ENCODE measurements around the gene KIFAP3.

GRCh38 chr1:169915150-169915549 is 159.3 kb downstream of the KIFAP3 start:
- TF ChIP-seq CTCF (IDR thresholded peaks at IDR 0.05) = no peak
- TF ChIP-seq POLR2A (IDR thresholded peaks at IDR 0.05) = no peak

Data from esophagus squamous epithelium (tissue), 4 donors.